ENCODE data around the gene RAD51AP1.
"Not testable (repeated sequence)": the region's sequence is repeated elsewhere in the genome, so short reads cannot be mapped to it uniquely, and the experiment has no call there.

The RAD51AP1 gene, protein sequence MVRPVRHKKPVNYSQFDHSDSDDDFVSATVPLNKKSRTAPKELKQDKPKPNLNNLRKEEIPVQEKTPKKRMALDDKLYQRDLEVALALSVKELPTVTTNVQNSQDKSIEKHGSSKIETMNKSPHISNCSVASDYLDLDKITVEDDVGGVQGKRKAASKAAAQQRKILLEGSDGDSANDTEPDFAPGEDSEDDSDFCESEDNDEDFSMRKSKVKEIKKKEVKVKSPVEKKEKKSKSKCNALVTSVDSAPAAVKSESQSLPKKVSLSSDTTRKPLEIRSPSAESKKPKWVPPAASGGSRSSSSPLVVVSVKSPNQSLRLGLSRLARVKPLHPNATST

DNA sequence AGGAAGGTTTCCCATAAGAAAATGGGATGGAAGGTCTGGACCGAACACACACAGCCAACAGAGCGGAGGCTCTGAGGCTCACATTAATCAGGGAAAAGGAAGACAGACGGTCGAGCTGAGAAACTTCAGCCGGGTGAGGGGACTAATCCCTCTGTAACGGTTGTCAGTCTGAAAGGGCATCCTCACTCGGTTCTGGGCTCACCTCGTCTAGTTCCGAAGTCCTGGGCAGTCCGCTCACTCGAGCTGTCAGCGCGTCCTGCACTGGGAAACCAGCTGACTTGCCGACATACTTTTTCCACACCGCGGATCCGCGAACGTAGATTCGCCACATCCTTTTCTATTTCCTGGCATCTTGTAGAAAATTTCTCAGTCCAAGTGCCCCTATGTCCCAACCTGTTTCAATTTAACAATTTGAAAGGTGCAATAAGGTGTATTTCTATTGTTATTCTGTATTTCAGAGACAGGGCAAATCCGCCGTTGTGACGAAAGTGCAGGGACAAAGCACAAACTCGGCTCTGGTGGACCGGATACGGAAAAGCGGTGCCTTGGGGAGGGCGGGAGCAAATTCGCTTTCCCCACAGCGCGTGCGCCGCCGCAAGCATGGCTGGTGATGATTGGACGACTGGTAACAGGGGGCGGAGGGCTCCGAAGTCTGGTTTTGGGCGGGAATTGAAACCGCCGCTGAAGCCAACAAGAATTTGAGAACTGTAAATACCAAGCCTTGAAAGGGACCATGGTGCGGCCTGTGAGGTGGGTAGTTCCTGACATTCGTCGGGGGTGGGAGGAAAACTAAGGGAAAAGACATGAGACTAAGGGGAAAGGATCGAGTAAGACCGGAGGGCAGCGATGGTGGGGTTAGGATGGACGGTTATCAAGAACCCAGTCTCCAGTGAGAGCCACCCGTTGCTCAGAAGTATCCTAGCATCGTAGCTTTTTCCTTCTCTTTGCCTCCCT lies at the start of gene RAD51AP1:
TSS of gene RAD51AP1 (plus strand) at position 684 of the 954 bp plus-strand sequence. CDS start at position 734, 50 bp downstream.
- DNase-seq, result peak; percentile 98

DNA sequence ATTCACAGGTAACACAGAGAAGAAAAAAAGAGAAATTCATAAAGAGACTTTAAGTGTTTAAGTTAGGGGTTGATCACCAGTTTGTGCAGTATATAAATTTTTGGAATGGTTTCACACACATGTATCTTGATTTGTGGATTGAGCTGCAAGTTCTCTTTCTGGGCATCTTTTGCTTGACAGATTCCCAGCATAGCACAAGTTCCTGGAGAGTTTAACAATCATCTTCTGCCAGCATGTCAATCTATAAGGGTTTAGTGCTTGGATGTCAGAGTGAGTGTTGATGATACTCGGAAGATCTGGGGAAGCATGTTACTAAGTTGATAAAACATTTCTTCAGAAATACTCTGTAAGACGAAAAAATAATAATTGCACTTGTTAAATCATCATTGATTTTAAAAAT lies 49.1 kb upstream of the RAD51AP1 start:
- DNase-seq, result no peak

DNA sequence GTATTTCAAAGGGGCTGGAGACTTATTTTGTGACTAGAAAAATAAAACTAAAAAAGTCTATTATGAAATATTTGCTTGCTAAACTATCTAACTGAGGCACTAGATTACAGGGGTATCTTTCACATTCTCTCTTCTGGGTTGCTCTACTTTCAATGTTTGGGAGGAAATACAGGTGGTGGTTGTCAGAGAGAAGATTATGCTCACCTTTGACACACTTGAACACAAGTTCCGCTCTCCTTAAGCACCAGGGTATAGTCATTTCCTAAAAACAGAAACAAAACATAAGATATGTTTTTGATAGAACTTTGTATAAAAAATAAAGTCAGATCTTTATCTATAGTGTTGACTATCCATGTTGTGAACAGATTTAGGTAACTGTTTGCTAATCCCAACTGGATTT lies 47.7 kb upstream of the RAD51AP1 start:
- DNase-seq, result no peak

DNA sequence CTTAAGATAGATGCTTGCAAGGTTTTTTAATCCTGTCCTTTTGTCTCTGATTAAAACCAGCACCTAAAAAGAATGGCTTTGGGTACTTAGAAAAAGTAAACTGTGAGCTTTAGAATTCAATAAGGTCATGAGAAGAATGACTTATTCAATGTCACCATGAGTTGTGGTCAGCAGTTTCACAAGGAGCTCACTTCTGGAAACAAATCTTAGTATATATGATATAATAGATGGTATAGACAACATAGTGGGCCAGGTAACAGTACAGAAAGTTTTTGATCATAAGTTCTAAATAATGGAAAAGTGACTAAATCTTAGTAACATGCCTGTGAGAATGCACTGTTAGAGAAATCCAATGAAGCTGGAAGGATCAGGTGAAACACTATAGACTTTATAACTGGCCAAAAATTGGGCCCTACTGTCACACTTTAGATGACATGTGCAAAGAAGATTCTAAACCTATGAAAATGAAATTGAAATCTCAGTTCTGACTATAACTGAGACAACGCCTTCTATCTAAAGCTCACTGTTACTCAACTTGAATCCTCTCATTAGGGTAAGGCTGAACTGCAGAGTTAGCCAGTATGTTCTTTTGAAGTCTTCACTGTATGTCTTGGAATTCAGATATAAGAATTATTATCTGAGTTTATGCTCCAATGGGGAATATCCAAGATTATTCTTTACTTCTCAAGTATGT lies 42.4 kb upstream of the RAD51AP1 start:
- DNase-seq, result no peak

DNA sequence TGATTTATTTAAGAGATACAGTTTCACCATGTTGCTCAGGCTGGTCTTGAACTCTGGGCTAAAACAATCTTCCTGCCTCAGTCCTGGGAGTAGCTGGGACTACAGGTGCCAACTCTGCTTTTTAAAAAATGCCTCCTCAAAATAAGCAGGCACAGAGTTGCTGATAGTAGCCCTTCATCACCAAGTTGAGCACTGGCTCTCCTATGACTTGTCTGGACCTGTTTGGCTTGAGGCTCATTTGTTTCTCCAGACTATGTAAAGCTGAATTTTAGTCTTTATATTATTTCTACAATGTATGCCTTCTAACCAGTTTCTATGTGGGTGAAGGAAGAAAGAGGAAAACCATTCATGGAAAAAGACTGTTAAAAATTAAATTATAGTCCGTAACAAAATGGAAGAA lies 39.5 kb upstream of the RAD51AP1 start:
- DNase-seq, result no peak

DNA sequence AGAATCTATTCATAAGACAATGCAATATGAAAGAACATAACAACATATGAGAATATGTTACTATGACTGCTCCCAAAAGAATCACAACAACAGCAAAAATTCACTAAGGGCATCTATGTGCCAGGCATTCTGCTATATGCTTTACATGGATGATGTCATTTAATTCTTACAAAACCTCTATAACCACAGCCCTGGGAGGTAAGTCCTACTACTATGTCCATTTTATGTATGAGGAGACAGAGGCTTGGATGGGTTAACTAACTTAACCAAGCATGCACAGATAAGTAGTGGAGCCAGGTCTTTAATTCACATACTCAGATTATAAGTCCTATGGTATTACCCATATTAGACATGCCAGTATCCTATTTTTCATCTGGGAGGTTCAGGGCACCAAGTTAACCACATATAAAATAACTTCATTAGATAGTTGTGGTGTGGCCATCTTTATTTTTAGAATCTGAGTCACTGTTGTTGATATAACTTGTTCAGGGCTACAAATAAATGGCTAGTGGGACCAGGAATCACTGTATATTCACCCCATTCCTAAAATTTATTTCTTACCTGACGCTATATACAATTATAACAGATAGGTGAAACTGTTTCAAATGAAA lies 33.2 kb upstream of the RAD51AP1 start:
- DNase-seq, result no peak

DNA sequence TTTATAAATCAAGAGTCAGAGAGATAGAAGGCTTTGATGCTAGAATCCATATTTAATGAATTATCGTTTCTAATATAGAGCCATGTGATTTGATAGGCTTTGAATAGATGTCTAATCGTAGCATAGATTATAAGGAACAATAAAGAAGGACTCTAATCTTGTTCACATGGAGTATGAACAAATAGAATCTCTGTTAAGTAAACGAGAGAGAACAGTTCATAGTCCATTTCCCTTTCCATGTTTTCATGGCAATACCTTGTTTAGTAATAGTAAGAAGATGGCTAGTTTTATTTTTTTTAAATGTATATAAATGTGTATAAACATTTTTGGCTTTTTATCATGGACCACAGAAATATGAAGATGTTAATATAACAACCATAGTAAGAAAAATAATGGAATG lies 32.3 kb upstream of the RAD51AP1 start:
- DNase-seq, result no peak

DNA sequence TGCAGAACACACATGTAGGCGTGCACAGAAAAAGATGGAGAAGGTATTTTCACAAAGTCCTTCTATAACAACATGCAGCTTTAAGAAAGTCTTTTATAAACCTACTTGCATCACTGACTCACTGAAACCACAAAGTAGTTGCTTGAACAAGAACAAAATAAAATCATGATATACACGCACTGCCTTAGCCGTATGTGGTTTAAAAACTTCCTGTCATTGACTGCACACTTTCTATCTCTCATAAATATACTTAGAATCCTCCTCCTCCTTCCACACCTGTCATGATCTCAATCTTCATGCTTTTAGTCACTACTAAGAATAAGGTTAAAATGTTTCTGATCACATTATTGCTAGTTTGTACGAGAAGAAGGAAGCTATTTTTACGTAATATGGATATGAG lies 31.8 kb upstream of the RAD51AP1 start:
- DNase-seq, result no peak

DNA sequence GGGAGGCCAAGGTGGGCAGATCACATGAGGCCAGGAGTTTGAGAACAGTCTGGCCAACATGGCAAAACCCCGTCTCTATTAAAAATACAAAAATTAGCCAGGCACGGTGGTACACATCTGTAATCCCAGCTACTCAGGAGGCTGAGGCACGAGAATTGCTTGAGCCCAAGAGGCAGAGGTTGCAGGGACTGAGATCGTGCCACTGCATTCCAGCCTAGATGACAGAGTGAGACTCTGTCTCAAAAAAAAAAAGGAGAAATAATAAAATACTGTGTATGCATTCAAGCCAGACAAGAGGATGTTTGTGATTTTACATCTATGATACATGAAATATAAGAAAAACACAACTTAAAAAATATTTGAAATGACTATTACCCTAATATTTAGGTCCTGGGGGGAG lies 30.2 kb upstream of the RAD51AP1 start:
- DNase-seq, result not testable (repeated sequence)

DNA sequence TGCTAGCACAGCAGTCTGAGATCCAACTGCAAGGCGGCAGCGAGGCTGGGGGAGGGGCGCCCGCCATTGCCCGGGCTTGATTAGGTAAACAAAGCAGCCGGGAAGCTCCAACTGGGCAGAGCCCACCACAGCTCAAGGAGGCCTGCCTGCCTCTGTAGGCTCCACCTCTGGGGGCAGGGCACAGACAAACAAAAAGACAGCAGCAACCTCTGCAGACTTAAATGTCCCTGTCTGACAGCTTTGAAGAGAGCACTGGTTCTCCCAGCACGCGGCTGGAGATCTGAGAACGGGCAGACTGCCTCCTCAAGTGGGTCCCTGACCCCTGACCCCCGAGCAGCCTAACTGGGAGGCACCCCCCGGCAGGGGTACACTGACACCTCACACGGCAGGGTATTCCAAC lies 29.4 kb upstream of the RAD51AP1 start:
- not testable (repeated sequence) for DNase-seq

DNA sequence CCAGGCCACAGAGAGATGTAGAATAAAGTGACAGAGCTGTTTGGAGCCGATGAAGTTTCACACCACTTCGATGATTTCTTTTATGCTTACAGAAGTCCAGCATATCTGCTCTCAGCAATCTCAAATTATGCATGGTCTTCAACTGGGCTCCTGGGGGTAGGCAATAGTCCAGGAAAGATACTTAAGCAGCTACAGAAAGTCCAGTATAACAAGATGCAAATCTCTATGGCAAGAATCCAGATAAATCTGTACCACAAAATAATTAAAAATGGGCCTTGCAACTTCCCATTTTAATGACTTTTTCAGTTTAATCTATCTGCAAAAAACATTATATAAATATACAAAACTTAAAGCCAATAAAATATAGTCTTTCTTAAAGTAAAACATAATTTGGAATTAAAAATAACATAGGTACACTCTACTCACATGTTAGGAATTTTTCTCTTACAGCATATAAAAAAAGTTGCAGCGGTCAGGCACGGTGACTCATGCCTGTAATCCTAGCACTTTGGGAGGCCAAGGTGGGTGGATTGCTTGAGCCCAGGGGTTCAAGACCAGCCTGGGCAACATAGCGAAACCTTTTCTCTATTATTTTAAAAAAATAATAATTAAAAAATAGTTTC lies 20.5 kb upstream of the RAD51AP1 start:
- DNase-seq, result no peak

DNA sequence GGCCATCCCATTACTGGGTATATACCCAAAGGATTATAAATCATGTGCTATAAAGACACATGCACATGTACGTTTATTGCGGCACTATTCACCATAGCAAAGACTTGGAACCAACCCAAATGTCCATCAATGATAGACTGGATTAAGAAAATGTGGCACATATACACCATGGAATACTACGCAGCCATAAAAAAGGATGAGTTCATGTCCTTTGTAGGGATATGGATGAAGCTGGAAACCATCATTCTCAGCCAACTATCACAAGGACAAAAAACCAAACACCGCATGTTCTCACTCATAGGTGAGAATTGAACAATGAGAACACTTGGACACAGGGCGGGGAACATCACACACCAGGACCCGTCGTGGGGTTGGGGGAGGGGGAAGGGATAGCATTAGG lies 15.2 kb upstream of the RAD51AP1 start:
- not testable (repeated sequence) for DNase-seq

DNA sequence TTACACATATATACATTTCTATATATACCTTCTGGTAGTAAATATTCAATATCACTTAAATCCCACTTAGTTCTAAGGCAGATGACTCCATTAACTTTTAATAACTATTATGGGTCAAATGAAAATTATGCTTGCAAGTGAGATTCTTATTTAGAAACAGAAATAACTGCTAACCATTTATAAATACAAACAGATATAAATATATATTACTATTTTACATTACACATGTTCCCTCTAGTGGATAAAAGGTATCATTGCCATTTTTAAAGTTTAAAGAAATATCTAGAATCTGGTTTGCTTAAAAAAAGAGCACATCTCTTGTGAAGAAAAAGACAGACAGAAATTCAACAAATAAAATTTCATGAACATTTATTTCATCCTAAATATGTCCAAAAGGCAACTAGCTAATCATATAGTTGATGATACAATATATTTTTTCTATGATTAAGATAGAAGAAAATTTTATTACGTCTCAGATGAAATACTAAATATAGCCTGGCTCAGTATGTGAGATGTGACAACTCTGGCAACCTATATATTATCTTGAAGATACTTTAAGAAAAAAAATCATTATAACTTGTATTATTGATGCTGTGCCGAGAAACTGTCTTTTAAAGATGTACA lies 11.7 kb upstream of the RAD51AP1 start:
- DNase-seq, result no peak

DNA sequence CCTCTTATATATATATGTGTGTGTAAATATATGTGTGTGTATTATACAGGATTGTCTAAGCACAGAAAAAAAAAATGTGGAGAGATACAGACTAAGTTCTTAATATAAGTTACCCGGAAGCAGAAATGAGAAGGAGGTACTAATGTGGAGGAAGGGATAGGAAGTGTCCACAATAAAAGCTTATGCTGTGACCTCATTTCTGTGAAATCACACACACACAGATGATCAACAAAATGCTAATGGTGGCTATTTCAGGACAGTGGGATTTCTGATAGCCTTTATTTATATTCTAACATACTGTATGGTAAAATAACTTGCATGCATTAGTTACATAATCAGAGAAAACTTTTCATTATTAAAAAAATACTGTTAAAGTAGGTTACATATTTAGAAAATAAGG lies 8.5 kb upstream of the RAD51AP1 start:
- DNase-seq, result no peak

DNA sequence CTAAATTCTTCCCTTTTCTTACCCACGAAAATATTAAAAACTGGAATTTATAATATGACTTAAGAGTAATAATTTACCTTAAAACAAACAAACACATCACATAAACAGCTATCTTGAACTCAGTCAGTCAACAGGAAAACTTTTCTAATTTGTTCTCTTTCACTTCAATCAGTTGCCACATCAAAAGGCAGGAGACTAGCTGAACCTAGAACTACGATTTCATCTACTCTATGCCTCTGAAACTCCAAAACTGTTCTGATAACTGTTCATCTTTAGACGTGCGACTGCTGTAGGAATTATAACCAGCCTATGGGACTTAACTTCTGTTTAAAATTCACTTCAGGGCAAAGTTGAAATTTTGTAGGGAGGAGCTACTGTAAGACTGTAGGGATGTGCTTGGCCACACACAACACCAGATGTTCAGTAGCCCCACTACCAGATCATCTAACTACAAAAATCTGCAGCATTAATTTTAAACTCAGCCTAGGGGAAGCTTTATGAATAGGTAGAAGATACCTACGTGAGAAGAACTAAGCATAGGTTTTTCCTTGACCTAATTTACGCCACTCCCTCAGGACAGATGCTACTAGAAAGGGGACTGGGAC lies 7.6 kb upstream of the RAD51AP1 start:
- no peak for DNase-seq

DNA sequence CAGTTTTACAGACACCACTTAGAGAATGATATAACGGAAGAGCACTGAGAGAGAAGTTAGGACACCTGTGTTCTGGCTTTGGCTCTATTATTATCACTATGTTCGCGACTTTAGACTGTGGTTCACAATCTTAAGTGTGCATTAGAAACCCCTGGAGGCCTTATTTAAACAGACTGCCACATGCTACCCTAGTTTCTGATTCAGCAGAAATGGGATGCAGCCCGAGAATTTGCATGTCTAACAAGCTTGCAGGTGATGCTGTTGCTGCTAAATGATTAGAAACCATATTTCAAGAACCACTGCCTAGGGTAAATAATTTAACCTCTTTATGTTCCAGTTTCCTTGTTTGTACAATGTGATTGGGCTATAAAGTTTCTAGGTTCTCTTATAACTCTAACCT lies 3.6 kb upstream of the RAD51AP1 start:
- no peak for DNase-seq

DNA sequence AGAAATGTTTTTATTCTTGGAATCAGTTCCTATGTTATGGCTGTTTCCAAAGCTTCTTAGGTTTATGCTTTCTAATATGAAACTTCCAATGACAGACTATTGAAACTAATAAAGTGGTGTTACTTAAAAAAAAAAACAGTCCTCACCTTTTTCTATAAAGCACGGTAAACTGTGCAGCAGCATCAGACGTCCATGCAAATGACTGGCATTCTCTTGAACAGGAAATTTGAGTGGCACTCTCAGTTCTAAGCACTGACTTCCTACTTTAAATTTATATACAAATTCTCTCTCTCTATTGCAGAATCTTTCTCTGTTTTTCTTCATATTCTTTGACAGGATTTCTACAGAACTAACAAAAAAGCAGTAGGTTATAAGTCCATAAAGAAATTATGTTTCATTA lies 2.8 kb upstream of the RAD51AP1 start:
- no peak for DNase-seq

DNA sequence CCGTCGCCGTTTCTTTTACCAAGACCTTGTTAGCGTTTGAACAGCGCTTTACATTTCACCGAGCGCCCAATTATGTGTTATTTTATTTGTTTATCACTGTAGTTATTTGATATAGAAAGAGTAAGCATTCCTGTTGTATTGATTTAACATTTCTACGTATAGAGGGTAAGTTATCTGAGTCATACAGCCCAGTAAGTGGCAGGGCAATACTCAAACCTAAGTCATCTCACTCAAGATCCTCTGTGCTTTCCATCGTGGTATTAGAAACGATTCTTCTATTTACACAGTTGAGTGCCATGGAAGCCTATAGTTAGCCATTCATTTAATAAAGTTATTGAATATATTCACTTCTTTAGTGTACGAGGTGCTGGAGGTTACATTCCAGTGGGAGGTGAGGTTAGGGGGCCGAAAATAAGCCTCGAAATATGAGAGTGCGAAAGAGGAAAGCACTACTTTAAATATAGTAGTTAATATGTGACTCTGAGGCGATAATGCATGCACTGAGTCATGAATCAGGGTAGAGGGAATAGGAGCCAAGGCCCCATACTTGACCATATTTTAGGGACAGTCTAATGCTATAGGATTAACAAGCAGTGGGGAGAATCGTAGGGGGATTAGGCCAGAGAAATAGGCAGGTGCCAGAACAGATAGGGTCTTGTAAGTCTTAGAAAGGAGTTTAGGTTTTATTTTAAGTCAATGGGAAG lies 629 bp downstream of the RAD51AP1 start:
- no peak for DNase-seq

DNA sequence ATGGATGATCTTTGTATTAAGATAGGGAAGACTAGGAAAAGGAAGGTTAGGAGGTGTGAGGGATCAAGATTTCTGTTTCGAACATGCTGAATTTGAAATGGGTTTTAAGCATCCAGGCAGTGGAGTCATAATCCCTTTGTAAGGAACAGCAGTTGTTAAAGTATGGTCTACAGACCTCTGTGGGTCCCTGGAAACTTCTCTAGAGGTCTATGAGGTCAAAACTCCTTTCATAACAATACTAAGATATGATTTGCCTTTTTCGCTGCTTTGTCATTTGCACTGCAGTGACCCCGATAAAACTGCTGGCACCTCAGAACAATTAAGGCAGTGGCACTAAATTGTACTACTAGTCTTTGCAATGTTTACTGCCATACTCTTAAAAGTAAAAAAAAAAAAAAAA lies 1.5 kb downstream of the RAD51AP1 start:
- no peak for DNase-seq

DNA sequence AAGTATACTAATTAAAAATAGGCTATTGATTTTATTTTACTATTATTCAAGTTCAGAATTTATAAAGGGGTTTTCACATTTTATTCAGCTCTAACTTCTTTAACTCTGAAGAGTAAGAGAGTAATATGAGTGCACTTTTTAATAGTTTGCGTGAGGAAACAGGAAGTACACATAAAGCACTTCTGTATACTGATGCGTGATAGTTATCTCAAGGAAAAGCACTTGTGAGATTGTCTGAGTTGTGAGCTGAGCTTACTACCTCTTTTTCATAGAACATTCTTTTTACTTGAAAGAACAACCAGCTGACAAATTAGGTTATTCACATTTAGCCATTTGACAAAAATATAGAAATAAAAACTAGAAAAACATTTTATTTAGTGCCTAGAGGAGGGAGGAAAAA lies 1.9 kb downstream of the RAD51AP1 start:
- no peak for DNase-seq

DNA sequence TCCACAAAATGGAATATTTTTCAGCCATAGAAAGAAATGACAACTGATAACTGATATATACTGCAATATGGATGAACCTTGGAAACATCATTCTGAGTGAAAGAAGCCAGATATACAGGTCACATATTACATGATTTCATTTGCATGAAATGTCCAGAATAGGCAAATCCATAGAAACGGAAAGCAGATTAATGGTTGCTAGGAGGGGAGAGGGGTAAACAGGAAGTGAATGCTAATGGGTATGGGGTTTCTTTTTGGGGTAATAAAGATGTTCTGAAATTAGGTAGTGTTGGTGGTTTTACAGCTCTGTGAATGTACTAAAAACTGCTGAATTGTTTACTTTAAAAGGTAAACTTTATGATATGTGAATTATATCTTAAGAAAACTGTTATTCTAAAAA lies 6.5 kb downstream of the RAD51AP1 start:
- DNase-seq, result no peak
